GM11168 (cell line): ENCODE measurements around the gene S100A7A.
"Not testable (repeated sequence)": the region's sequence is repeated elsewhere in the genome, so short reads cannot be mapped to it uniquely, and the experiment has no call there.

ENCODE experiments used
- in situ Hi-C: fragments of 300-500 bp; cut with MboI; formaldehyde crosslinking; loops from one replicate; pipeline ENCODE4 v1.12.0; 2022; ENCODE audit warnings: low sequenced_read_pairs; ENCODE audit not compliant: unreplicated experiment

Gene S100A7A

DNA sequence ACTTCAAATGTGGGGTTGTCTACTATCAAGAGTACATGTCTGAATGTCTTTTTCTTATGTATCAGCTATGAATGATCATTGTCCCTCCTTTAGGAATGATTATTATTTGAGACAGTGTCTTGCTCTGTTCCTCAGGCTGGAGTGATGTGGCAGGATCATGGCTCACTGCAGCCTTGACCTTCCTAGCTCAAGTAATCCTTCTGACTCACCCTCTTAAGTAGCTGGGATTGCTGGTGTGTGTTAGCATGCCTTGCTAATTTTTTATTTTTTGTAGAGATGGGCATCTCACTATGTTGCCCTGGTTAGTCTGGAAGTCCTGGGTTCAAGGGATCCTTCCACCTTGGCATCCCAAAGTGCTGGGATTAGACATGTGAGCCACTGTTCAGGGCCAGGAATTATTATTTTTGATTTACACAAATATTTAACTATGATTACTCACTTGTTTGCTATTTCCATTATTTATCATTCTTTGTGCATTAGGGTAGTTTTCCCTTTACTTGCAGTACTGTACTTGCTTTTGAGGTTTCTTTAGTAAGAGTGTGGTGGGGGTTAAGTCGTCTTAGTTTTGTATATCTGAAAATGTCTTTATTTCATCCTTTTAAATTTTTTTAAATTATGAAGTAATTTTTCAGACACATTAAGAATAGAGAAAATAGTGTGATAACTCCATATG, 31.3 kb downstream of the S100A7A start:
- in situ Hi-C loops, result no loop called here

- in situ Hi-C loops, result not testable (repeated sequence)
Measured at GRCh38 chr1:153448851-153449250, 32.5 kb downstream of the S100A7A start.

GRCh38 chr1:153456396-153456795, 40.1 kb downstream of the S100A7A start:
- in situ Hi-C loops, result no loop called here

- in situ Hi-C loops, result no loop called here
Measured at GRCh38 chr1:153459655-153460054, 43.3 kb downstream of the S100A7A start.

- in situ Hi-C loops, result no loop called here
Measured at GRCh38 chr1:153460551-153460950, 44.2 kb downstream of the S100A7A start, which contains the start of gene S100A7. Gene S100A7, minus strand, starts transcription at chr1:153460651. Its CDS starts 1,638 bp downstream, at chr1:153459013.

DNA sequence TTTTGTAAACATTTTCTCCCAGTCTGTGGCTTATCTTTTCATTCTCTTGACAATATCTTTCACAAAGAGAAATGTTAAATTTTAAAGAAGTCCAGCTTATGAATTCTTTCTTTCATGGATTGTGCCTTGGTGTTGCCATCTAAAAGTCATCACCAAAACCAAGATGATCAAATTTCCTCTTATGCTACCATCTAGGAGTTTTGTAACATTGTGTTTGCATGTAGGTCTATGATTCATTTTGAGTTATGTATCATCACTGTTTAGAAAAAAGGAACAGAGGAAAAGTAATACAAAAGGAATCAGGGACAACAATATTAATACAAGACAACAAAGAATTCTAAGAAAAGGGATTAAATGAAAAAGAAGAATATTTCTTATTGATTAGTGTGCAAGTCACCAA, 46.4 kb downstream of the S100A7A start:
- in situ Hi-C loops, result not testable (repeated sequence)

DNA sequence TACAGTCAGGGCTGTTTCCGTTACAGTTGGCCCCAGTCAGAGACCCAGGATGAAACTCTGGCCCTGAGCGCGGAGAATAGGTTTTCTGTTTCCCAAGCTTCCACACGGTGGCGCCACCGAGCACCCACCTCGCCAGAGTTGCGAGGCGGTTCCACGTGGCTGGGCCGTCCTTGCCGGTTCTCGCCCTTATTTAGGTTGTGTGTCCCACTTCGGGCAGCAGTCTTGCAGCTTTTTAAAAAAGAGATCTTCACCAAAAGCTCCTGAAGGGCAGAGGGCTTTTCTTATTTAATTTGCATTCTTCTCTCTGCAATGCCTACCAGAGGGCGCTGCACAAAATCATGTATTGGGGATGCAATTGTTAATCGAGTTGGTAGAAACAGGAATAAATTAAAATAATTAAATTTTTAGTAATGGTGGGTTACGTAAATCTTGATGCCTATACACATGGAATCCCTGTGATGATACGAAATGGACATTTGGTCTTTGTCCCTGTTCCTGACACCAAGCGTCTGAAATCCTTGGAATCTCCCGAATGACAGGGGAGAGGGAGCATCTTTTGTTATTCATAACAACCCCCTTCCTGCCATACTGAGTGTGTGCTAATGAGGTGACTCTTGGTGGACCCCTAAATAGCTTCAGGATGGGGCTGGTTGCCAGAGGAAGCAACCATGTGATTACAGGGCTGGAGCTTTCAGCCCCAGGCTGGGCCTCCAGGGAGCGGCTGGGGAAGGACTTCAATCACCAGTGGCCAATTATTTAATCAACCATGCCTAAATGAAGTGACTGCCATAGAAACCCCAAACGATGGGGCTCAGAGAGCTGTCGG, 49.7 kb downstream of the S100A7A start:
- in situ Hi-C loops, result no loop called here

DNA sequence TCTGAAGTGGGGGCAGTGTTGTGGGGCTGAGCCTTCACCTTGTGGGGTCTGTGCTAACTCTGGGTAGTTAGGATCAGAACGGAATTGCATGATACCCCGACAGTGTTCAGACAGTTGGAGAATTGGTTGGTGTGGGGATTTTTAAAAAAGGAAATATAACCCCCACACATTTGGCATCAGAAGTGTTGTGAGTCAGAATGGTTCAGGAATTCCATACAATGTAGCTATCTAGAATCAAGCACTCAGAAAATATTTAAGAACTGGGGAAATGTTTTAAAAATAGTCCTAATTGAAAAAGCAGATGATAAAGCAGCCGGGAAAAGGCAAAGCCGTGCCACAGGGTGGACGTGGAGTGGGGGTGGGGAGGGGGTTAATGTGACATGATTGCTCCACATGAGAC, 50.6 kb downstream of the S100A7A start:
- in situ Hi-C loops, result no loop called here

- in situ Hi-C loops, result no loop called here
Measured at GRCh38 chr1:153470707-153471106, 54.4 kb downstream of the S100A7A start.
